GM20000 (cell line): Measurements from ENCODE around the gene REG3G.
A peak's percentile ranks its signal among the peaks of the same experiment; 100 is the strongest.

Source experiments
- DNase-seq: peaks from one replicate; pipeline ENCODE4 v3.0.0; 2012; ENCODE audit warnings: low spot score
- CTCF ChIP-seq: IDR thresholded peaks from 2 replicates; pipeline ENCODE4 v1.5.1; 2012; ENCODE audit warnings: mild to moderate bottlenecking, control low read depth; ENCODE audit errors: extremely low read depth, missing control alignments

REG3G gene

GRCh38 chr2:78984386-78984785, 41.1 kb upstream of the REG3G start:
- TF ChIP-seq CTCF, result no peak
- no peak for DNase-seq

- TF ChIP-seq CTCF, result no peak
- DNase-seq, result no peak
These were observed 39.9 kb upstream of the REG3G start for GRCh38 chr2:78985558-78985957.

GRCh38 chr2:78989051-78989450, 36.5 kb upstream of the REG3G start:
- no peak for TF ChIP-seq CTCF
- no peak for DNase-seq

GRCh38 chr2:78992451-78992806, 33.1 kb upstream of the REG3G start:
- DNase-seq, result no peak
- TF ChIP-seq CTCF, result peak; percentile 6

- no peak for DNase-seq
- TF ChIP-seq CTCF, result no peak
These were observed 32.5 kb upstream of the REG3G start for GRCh38 chr2:78992807-78993517.

GRCh38 chr2:78993518-78994148, 31.9 kb upstream of the REG3G start:
- TF ChIP-seq CTCF, result no peak
- no peak for DNase-seq

GRCh38 chr2:78994789-78995188, 30.7 kb upstream of the REG3G start:
- TF ChIP-seq CTCF, result no peak

More at GRCh38 chr2:78994789-78995188, 30.7 kb upstream of the REG3G start:
- DNase-seq, result no peak
